RWPE2 (cell line): ENCODE measurements around the gene ERO1A.

ENCODE experiments used
- ATAC-seq: fragments of 200-7000 bp; cut with Tn5 transposase; 3 replicates; pipeline ENCODE4 v1.9.1; 2021; ENCODE audit warnings: low read depth
- DNase-seq: peaks from one replicate; pipeline ENCODE4 v3.0.0-alpha.2; 2020; ENCODE audit warnings: low spot score
- H3K27ac ChIP-seq: fragments of 450-650 bp; 2 replicates; pipeline ENCODE4 v1.5.1; 2017; ENCODE audit warnings: mild to moderate bottlenecking; ENCODE audit not compliant: poor library complexity, severe bottlenecking
- H3K27me3 ChIP-seq: fragments of 250-450 bp; sonication (Bioruptor Pico); 2 replicates; pipeline ENCODE4 v1.5.1; 2021; ENCODE audit warnings: mild to moderate bottlenecking, moderate library complexity; ENCODE audit not compliant: insufficient read depth, poor library complexity, severe bottlenecking
- H3K36me3 ChIP-seq: fragments of 250-450 bp; sonication (Bioruptor Pico); 2 replicates; pipeline ENCODE4 v1.5.1; 2020; ENCODE audit warnings: low read depth, mild to moderate bottlenecking, moderate library complexity
- H3K4me1 ChIP-seq: fragments of 250-450 bp; sonication (Bioruptor Pico); 2 replicates; pipeline ENCODE4 v1.5.1; 2021; ENCODE audit warnings: mild to moderate bottlenecking, moderate library complexity; ENCODE audit not compliant: insufficient read depth, poor library complexity, severe bottlenecking
- H3K4me3 ChIP-seq: fragments of 250-450 bp; sonication (Bioruptor Pico); 2 replicates; pipeline ENCODE4 v1.5.1; 2021; ENCODE audit warnings: mild to moderate bottlenecking, moderate library complexity; ENCODE audit not compliant: severe bottlenecking
- H3K9me3 ChIP-seq: fragments of 250-450 bp; sonication (Bioruptor Pico); 2 replicates; pipeline ENCODE4 v1.5.1; 2021; ENCODE audit warnings: mild to moderate bottlenecking, moderate library complexity; ENCODE audit not compliant: severe bottlenecking
- TF ChIP-seq, protein P1 (sequence below): fragments of 450-650 bp; IDR thresholded peaks from one replicate; pipeline ENCODE4 v1.5.1; 2017; ENCODE audit warnings: mild to moderate bottlenecking, moderate library complexity; ENCODE audit not compliant: poor library complexity, severe bottlenecking

ERO1A gene

DNA sequence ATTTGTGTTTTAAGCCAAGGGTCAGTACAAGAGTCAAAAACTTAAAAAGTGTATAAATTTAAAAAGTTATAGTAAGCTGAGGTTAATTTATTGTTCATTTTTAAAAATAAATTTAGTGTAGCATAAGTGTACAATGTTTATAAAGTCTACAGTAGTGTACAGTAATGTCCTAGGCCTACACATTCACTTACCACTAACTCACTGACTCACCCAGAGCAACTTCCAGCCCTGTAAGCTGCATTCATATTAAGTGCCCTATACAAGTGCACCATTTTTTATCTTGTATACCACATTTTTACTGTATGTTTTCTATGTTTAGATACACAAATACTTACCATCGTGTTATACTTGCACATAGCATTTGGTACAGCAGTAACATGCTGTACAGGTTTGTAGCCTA is 105.0 kb downstream of the ERO1A start:
- DNase-seq, result no peak

More for the DNA sequence above, 105.0 kb downstream of the ERO1A start:
- no peaks in the 10 kb centered on the region for H3K4me1 ChIP-seq
- H3K36me3 ChIP-seq, result no peaks in the 10 kb centered on the region
- no peak for ATAC-seq
- H3K4me3 ChIP-seq, result no peak overlapping the region
- H3K27me3 ChIP-seq, result no peaks in the 10 kb centered on the region
- no peaks in the 10 kb centered on the region for H3K9me3 ChIP-seq
- TF ChIP-seq, protein P1, sequence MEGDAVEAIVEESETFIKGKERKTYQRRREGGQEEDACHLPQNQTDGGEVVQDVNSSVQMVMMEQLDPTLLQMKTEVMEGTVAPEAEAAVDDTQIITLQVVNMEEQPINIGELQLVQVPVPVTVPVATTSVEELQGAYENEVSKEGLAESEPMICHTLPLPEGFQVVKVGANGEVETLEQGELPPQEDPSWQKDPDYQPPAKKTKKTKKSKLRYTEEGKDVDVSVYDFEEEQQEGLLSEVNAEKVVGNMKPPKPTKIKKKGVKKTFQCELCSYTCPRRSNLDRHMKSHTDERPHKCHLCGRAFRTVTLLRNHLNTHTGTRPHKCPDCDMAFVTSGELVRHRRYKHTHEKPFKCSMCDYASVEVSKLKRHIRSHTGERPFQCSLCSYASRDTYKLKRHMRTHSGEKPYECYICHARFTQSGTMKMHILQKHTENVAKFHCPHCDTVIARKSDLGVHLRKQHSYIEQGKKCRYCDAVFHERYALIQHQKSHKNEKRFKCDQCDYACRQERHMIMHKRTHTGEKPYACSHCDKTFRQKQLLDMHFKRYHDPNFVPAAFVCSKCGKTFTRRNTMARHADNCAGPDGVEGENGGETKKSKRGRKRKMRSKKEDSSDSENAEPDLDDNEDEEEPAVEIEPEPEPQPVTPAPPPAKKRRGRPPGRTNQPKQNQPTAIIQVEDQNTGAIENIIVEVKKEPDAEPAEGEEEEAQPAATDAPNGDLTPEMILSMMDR, result no peak
- H3K27ac ChIP-seq, result no peak overlapping the region
